Left colon (tissue), 2 donors: ENCODE results near the gene CDT1. TPM values are rescaled to one million over a fixed set of nuclear protein-coding genes. Genes with fewer than 3 reads are reported as not detected.

ENCODE experiments used
- ATAC-seq: fragments of 200-7000 bp; cut with Tn5 transposase; one replicate; pipeline ENCODE4 v1.9.1; 2020; ENCODE audit warnings: mild to moderate bottlenecking, moderate library complexity
- DNase-seq, 2 donors: peaks; one replicate each; pipeline ENCODE4 v3.0.0-alpha.2; 2020
- intact Hi-C, 2 donors: fragments of 100-400 bp; cut with DNase I in 1 of 2; cut with micrococcal nuclease in 1 of 2; formaldehyde crosslinking; loops; one replicate each; pipeline versions ENCODE4 v1.11.2 to v1.14.0; 2022; cut with DNase I, micrococcal nuclease
- long read RNA-seq: library from polyadenylated mRNA; unstranded; transcript quantifications from one replicate; pipeline ENCODE4 v2.0.0, GENCODE V29; 2021
- total RNA-seq, 2 donors: library from RNA; stranded (reverse); fragmentation: NEBNext Ultra II Directional; extraction: Animal tissue kit (Norgen Biotek cat#: 25700); gene quantifications; one replicate each; pipeline ENCODE4 v1.2.1, GENCODE V29; 2021
- donor health status: DM: no; HTN: no; CAD: no.
- donor health status: DM: yes; HTN: yes; CAD: no.

Gene CDT1
- total RNA-seq, result 10 to 100 TPM in 1 of 2 donors, 1 to 10 TPM in 1; 6.8 to 14.8 TPM
- long read RNA-seq, partial matches to known transcripts, result 16 of 20 reads
- long read RNA-seq, other reads (novel, unspliced or antisense), result 0 of 20 reads

- DNase-seq (peak; percentile 71 to 82), ATAC-seq (peak; percentile 61)
- intact Hi-C loops, result no loop called here
Measured at GRCh38 chr16:88803264-88803987, at the start of gene CDT1. Gene CDT1 (plus strand): TSS chr16:88803789. CDS start chr16:88803832, 43 bp downstream.

- DNase-seq (no peak), ATAC-seq (no peak)
- intact Hi-C loops, result no loop called here
Measured at GRCh38 chr16:88754109-88754911, 49.3 kb upstream of the CDT1 start.

- ATAC-seq (no peak), DNase-seq (no peak)
- intact Hi-C loops, result no loop called here
Measured at GRCh38 chr16:88754912-88755744, 48.5 kb upstream of the CDT1 start.

GRCh38 chr16:88755745-88756443 lies 47.7 kb upstream of the CDT1 start:
- intact Hi-C loops, result no loop called here
- ATAC-seq (no peak), DNase-seq (no peak)

GRCh38 chr16:88758227-88758943 lies 45.2 kb upstream of the CDT1 start:
- intact Hi-C loops, result no loop called here
- ATAC-seq, result no peak
- DNase-seq, result no peak

GRCh38 chr16:88758944-88759244 lies 44.7 kb upstream of the CDT1 start:
- intact Hi-C loops, result no loop called here
- no peak for DNase-seq
- no peak for ATAC-seq

GRCh38 chr16:88759245-88759975 lies 44.2 kb upstream of the CDT1 start:
- DNase-seq (peak; percentile 87 to 91), ATAC-seq (peak; percentile 59)
- intact Hi-C loops, result no loop called here

- DNase-seq (no peak), ATAC-seq (no peak)
- intact Hi-C loops, result no loop called here
Measured at GRCh38 chr16:88759976-88760350, 43.6 kb upstream of the CDT1 start.

GRCh38 chr16:88760424-88761142 lies 43.0 kb upstream of the CDT1 start:
- peak; percentile 84 to 86 for DNase-seq
- peak; percentile 65 for ATAC-seq
- intact Hi-C loops, result no loop called here

- DNase-seq (no peak), ATAC-seq (peak; percentile 31)
- intact Hi-C loops, result no loop called here
Measured at GRCh38 chr16:88761143-88761534, 42.5 kb upstream of the CDT1 start.

GRCh38 chr16:88761830-88762229 lies 41.8 kb upstream of the CDT1 start:
- ATAC-seq, result peak; percentile 60
- intact Hi-C loops, result no loop called here

GRCh38 chr16:88762258-88762870 lies 41.2 kb upstream of the CDT1 start:
- no peak for ATAC-seq
- intact Hi-C loops, result no loop called here
- no peak for DNase-seq

More at GRCh38 chr16:88761830-88762229, 41.8 kb upstream of the CDT1 start:
- DNase-seq, result peak in 1 of 2 donors; percentile 73

- intact Hi-C loops, result no loop called here
- ATAC-seq, result no peak
- DNase-seq, result no peak
Measured at GRCh38 chr16:88762941-88763340, 40.6 kb upstream of the CDT1 start.

GRCh38 chr16:88763502-88764053 lies 40.0 kb upstream of the CDT1 start:
- intact Hi-C loops, result no loop called here
- ATAC-seq (peak; percentile 5), DNase-seq (no peak)

GRCh38 chr16:88764080-88764479 lies 39.5 kb upstream of the CDT1 start:
- DNase-seq, result no peak
- ATAC-seq, result no peak
- intact Hi-C loops, result no loop called here

- intact Hi-C loops, result no loop called here
- ATAC-seq (no peak), DNase-seq (no peak)
Measured at GRCh38 chr16:88764913-88765349, 38.7 kb upstream of the CDT1 start.
